Ishikawa (cell line): ENCODE measurements around the gene TOR4A.

Experiments used
- CEBPB ChIP-seq: IDR thresholded peaks from 2 replicates; pipeline ENCODE4 v1.6.1; 2012
- CREB1 ChIP-seq: IDR thresholded peaks from 2 replicates; pipeline ENCODE4 v1.6.1; 2012; ENCODE audit warnings: low read depth
- EGR1 ChIP-seq: IDR thresholded peaks from 2 replicates; pipeline ENCODE4 v1.6.1; 2012
- EP300 ChIP-seq: IDR thresholded peaks from 2 replicates; pipeline ENCODE4 v1.6.1; 2012; ENCODE audit warnings: borderline replicate concordance
- FOXM1 ChIP-seq: IDR thresholded peaks from 2 replicates; pipeline ENCODE4 v1.6.1; 2012; ENCODE audit warnings: low read depth, borderline replicate concordance
- MAX ChIP-seq: IDR thresholded peaks from 2 replicates; pipeline ENCODE4 v1.6.1; 2012
- NFIC ChIP-seq: IDR thresholded peaks from 2 replicates; pipeline ENCODE4 v1.6.1; 2012
- RAD21 ChIP-seq: IDR thresholded peaks from 2 replicates; pipeline ENCODE4 v1.6.1; 2012; ENCODE audit warnings: low read depth
- REST ChIP-seq: IDR thresholded peaks from 2 replicates; pipeline ENCODE4 v1.6.1; 2012; ENCODE audit warnings: low read depth, mild to moderate bottlenecking
- TAF1 ChIP-seq: IDR thresholded peaks from 2 replicates; pipeline ENCODE4 v1.6.1; 2012; ENCODE audit warnings: low read depth, mild to moderate bottlenecking
- TCF12 ChIP-seq: IDR thresholded peaks from 2 replicates; pipeline ENCODE4 v1.6.1; 2012; ENCODE audit warnings: low read depth
- TEAD4 ChIP-seq: IDR thresholded peaks from 2 replicates; pipeline ENCODE4 v1.6.1; 2012
- USF1 ChIP-seq: IDR thresholded peaks from 2 replicates; pipeline ENCODE4 v1.6.1; 2012
- YY1 ChIP-seq: IDR thresholded peaks from 2 replicates; pipeline ENCODE4 v1.6.1; 2012; ENCODE audit warnings: low read depth
- ZBTB7A ChIP-seq: IDR thresholded peaks from 2 replicates; pipeline ENCODE4 v1.6.1; 2012; ENCODE audit warnings: low read depth

The TOR4A gene

GRCh38 chr9:137241490-137242268 lies 35.8 kb upstream of the TOR4A start:
- TF ChIP-seq TCF12, result no peak
- no peak for TF ChIP-seq RAD21
- no peak for TF ChIP-seq CREB1
- TF ChIP-seq NFIC, result no peak
- no peak for TF ChIP-seq USF1
- no peak for TF ChIP-seq EGR1
- no peak for TF ChIP-seq YY1
- no peak for TF ChIP-seq MAX
- TF ChIP-seq TAF1, result no peak
- no peak for TF ChIP-seq FOXM1
- TF ChIP-seq CEBPB, result no peak
- TF ChIP-seq REST, result no peak
- no peak for TF ChIP-seq TEAD4

- TF ChIP-seq MAX (no peak), CEBPB (no peak), TEAD4 (no peak), TAF1 (no peak), CREB1 (no peak), EGR1 (no peak), NFIC (no peak), YY1 (no peak), EP300 (no peak), RAD21 (no peak)
Observed at GRCh38 chr9:137242269-137243203, 35.0 kb upstream of the TOR4A start.

- TF ChIP-seq TEAD4, result no peak
- peak; percentile 27; the same call in 1 of the 2 replicates for TF ChIP-seq YY1
- TF ChIP-seq TCF12, result 0 out of 2 replicates have a peak, but pooled peaks have one; percentile 14
- 0 out of 2 replicates have a peak, but pooled peaks have one; percentile 6 for TF ChIP-seq EP300
- TF ChIP-seq CREB1, result no peak
Observed at GRCh38 chr9:137243626-137244485, 33.7 kb upstream of the TOR4A start.

- TF ChIP-seq REST (no peak), TCF12 (no peak), MAX (no peak), EP300 (no peak), EGR1 (no peak), TEAD4 (no peak), CREB1 (no peak), USF1 (no peak), NFIC (no peak), TAF1 (no peak), FOXM1 (no peak), ZBTB7A (no peak), RAD21 (no peak), CEBPB (no peak), YY1 (no peak)
Observed at GRCh38 chr9:137244486-137245449, 32.8 kb upstream of the TOR4A start.
